Pancreas (tissue), 10 donors: ENCODE data around the gene RRM2. TPM values are rescaled to one million over a fixed set of nuclear protein-coding genes. Genes with fewer than 3 reads are reported as not detected.

ENCODE experiments used
- ATAC-seq, 4 donors: fragments of 200-7000 bp; cut with Tn5 transposase; one replicate each; pipeline versions ENCODE4 v1.8.0 to v1.9.1; 2020; ENCODE audit warnings: mild to moderate bottlenecking in 4 of 4, moderate library complexity in 4 of 4
- DNase-seq, 6 donors: peaks; one replicate each; pipeline ENCODE4 v3.0.0-alpha.2; 2020
- FAIRE-seq: peaks from 2 replicates; lab custom pipeline; 2012; peaks lifted over from hg19 to GRCh38; lab: Jason Lieb, UNC
- H3K27ac ChIP-seq, 4 donors: fragments of 200-600 bp; sonication (generic); 1 replicate in 3 of 4; 2 replicates in 1 of 4; pipeline versions ENCODE4 v1.5.0 to v1.8.0; 2020
- H3K27me3 ChIP-seq, 4 donors: fragments of 200-600 bp; one replicate each; pipeline ENCODE4 v1.8.0; 2021
- H3K36me3 ChIP-seq, 3 donors: fragments of 200-600 bp; sonication (generic) in 1 of 3; one replicate each; pipeline versions ENCODE4 v1.5.0 to v1.8.0; 2020 to 2021
- H3K4me1 ChIP-seq, 3 donors: fragments of 200-600 bp; one replicate each; pipeline ENCODE4 v1.8.0; 2021
- H3K4me3 ChIP-seq, 4 donors: fragments of 200-600 bp; sonication (generic) in 2 of 4; one replicate each; pipeline versions ENCODE4 v1.5.0 to v1.8.0; 2020 to 2021
- H3K9me3 ChIP-seq, 4 donors: fragments of 200-600 bp; one replicate each; pipeline ENCODE4 v1.8.0; 2021
- WGBS, 2 donors: extraction: QIAGEN DNeasy Blood & Tissue Kit; methylation state at CpG; one replicate each; pipeline ENCODE4 v1.1.7; 2013; 5-methylcytosine and 5-hydroxymethylcytosine counted together
- intact Hi-C, 3 donors: fragments of 100-400 bp; cut with DNase I; formaldehyde crosslinking; loops; one replicate each; pipeline versions ENCODE4 v1.11.1 to v1.14.2; 2022
- polyA plus RNA-seq, 2 donors: library from polyadenylated mRNA; stranded (reverse); fragments of 200-250 nt; gene quantifications; one replicate each; pipeline ENCODE4 v1.2.3, GENCODE V29; 2013
- total RNA-seq, 6 donors: library from RNA; stranded (reverse); fragmentation: NEBNext Ultra II Directional in 4 of 6; extraction: Animal tissue kit (Norgen Biotek cat#: 25700) in 4 of 6; gene quantifications; one replicate each; pipeline versions ENCODE4 v1.2.1 to v1.2.4, GENCODE V29; 2021 to 2023
- TF ChIP-seq, protein P1 (sequence below), 4 donors: fragments of 200-600 bp; sonication (generic) in 3 of 4; IDR thresholded peaks; one replicate each; pipeline versions ENCODE4 v1.5.0 to v1.8.0; 2021; ENCODE audit warnings: antibody characterized with exemption in 4 of 4
- donor health status: healthy with polysubstance abuse.
- donor health status: DM: no; HTN: no; CAD: no; lungs with moderate emphysema.
- donor health status: DM: no; HTN: no; CAD: no.
- donor health status: control.
- donor health status: control.
- donor health status: Bipolar disorder and iron deficiency.
- donor health status: DM: yes; HTN: yes; CAD: no.
- donor health status: DM: no; HTN: no; CAD: no.
- donor health status: DM: no; HTN: no; CAD: no.
- donor health status: DM: yes; HTN: yes; CAD: no.

Gene RRM2
- total and polyA plus RNA-seq, 8 donors, result 0.16 to 3.0 (median 1.3) TPM

DNA sequence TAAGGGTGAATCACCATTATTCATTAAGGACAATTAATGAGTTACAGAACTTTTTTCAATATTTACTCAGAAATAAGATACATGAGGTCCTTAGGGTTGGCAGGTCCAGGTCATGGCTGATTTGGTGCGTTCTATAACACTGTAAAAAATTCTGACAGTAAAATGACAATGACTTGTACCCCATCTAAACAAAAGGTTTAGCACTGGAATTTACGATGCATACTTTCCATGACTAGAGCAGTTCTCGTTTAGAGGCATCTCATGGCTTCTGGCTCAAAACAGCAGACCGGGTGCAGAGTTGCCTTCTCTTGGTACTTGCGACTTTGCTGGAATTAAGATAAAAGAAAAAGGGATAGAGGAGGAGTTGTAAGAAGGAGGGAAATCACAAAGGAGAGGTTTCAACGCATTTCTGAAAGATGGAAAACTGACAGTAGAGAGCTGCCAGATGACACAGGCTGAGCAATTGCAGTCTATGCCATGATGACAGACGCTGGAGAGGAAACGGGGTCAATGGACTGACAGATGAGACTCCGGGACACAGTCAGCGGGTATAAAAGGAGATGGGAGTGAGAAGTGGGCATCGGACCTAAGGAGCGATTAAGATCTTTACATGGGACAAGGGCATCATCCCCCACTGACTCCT lies 38.2 kb upstream of the RRM2 start:
- peak overlapping the region in 3 of 4 donors; percentile 44 to 71 (median 55) for H3K27ac ChIP-seq
- WGBS, 2 donors, result 49 to 63% methylated on average over 12 of the region's 12 CpGs
- no peaks in the 10 kb centered on the region for H3K36me3 ChIP-seq
- H3K27me3 ChIP-seq, result no peaks in the 10 kb centered on the region
- no peaks in the 10 kb centered on the region for H3K9me3 ChIP-seq
- intact Hi-C loops, result no loop called here
- TF ChIP-seq, protein P1, sequence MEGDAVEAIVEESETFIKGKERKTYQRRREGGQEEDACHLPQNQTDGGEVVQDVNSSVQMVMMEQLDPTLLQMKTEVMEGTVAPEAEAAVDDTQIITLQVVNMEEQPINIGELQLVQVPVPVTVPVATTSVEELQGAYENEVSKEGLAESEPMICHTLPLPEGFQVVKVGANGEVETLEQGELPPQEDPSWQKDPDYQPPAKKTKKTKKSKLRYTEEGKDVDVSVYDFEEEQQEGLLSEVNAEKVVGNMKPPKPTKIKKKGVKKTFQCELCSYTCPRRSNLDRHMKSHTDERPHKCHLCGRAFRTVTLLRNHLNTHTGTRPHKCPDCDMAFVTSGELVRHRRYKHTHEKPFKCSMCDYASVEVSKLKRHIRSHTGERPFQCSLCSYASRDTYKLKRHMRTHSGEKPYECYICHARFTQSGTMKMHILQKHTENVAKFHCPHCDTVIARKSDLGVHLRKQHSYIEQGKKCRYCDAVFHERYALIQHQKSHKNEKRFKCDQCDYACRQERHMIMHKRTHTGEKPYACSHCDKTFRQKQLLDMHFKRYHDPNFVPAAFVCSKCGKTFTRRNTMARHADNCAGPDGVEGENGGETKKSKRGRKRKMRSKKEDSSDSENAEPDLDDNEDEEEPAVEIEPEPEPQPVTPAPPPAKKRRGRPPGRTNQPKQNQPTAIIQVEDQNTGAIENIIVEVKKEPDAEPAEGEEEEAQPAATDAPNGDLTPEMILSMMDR (IDR thresholded peaks at IDR 0.05), result no peak
- DNase-seq (peak in 1 of 6 donors; percentile 0), ATAC-seq (no peak), FAIRE-seq (no peak)
- peaks cover 0 to 5% (median 0%) of the 10 kb centered on the region in 3 donors for H3K4me1 ChIP-seq
- no peak overlapping the region for H3K4me3 ChIP-seq

DNA sequence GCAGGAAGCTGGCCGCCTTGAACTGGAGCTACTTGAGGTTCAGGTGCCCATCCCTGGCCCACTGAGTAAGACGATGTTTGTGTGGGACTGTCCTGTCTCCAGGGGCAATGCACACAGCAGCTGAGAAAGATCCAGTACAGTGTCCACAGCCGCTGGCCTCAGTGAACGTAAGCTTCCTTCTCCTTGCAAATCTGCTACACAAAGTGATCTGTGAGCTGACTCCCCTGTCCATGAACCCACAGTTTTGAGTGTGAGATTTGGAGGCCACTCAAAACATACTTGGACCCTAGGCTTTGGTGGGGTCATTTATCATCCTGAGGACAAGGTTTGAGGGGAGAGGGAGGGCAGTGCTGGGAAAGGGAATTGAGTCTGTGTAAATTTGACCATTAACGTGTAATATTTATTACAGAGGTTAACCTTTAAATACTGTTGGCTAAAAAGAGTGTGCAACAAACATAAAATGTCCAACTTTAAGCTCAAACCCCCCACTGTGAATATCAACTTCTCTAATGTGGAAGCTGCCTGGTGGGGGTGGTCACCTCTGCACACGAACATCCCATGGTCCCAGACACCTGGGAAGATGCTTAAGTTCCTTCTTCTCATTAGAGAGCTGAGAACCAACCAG lies 37.4 kb upstream of the RRM2 start:
- Histone ChIP-seq H3K27me3 (no peaks in the 10 kb centered on the region), H3K36me3 (no peaks in the 10 kb centered on the region), H3K9me3 (no peaks in the 10 kb centered on the region), H3K27ac (peak overlapping the region in 3 of 4 donors; percentile 55 to 71 (median 67)), H3K4me3 (no peak overlapping the region), H3K4me1 (peaks cover 0 to 5% (median 0%) of the 10 kb centered on the region in 3 donors)
- FAIRE-seq, result no peak
- ATAC-seq, result peak in 2 of 4 donors; percentile 7 to 44
- intact Hi-C loops, result no loop called here
- TF ChIP-seq, protein P1 (IDR thresholded peaks at IDR 0.05), result no peak
- peak in 1 of 6 donors; percentile 10 for DNase-seq
- 36 to 52% methylated on average over 6 of the region's 6 CpGs for WGBS, 2 donors

DNA sequence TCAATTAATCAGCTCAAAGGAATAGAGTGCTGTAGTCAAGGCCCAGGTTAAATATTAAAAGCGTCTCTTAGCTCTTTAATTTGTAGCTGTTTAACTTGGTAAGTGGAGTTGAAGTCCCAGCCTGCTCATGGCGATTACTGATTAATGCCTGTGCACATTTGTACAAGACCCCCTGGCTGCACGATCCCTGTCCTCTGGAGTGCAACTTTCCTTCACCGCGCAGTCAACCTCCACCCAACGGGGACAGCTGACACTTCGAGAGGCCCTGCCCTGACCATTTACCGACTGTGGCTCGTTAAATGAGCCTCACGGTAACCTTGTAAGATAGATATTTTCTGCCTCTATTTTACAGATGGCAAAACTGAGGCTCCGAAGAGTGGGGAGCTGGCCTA lies 36.9 kb upstream of the RRM2 start:
- Histone ChIP-seq H3K4me1 (peaks cover 0 to 5% (median 0%) of the 10 kb centered on the region in 3 donors), H3K27me3 (no peaks in the 10 kb centered on the region), H3K9me3 (no peaks in the 10 kb centered on the region), H3K27ac (peak overlapping the region; percentile 55 to 71 (median 68)), H3K4me3 (no peak overlapping the region), H3K36me3 (no peaks in the 10 kb centered on the region)
- TF ChIP-seq, protein P1 (IDR thresholded peaks at IDR 0.05), result no peak
- FAIRE-seq (no peak), DNase-seq (peak in 1 of 6 donors; percentile 41), ATAC-seq (peak; percentile 29 to 59 (median 46))
- 56% methylated on average over 11 of the region's 11 CpGs for WGBS, 2 donors
- intact Hi-C loops, result no loop called here

DNA sequence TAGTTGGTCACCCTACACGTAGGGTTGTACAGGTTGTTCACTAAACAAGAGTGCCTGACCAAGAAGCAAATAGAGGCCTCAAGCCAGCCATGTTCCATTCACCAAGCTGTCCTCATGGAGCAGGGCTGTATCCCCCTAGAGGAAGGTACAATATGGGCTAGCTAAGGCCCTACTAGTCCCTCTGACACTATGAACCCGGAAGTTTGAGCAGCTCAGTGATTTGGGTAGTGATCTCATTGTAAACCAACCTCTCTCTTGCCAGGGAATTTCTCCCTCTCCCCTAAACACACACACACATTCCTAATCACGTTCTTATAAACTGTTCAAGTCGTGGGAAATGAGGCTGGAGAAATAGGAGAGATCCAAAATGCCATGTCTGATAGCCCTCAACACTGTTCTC lies 35.6 kb upstream of the RRM2 start:
- Histone ChIP-seq H3K9me3 (no peaks in the 10 kb centered on the region), H3K27me3 (no peaks in the 10 kb centered on the region), H3K4me3 (no peak overlapping the region), H3K36me3 (no peaks in the 10 kb centered on the region), H3K4me1 (peaks cover 0 to 5% (median 0%) of the 10 kb centered on the region in 3 donors), H3K27ac (peak overlapping the region; percentile 55 to 71 (median 68))
- ATAC-seq (peak; percentile 10 to 70 (median 52)), DNase-seq (peak in 1 of 6 donors; percentile 25), FAIRE-seq (no peak)
- TF ChIP-seq, protein P1 (IDR thresholded peaks at IDR 0.05), result no peak
- WGBS, 2 donors, result 36 to 45% methylated on average over 4 of the region's 4 CpGs
- intact Hi-C loops, result no loop called here
